Activated naive CD8-positive, alpha-beta T cell treated with anti-CD3 and anti-CD28 coated beads for 36 hours (primary cell): Measurements from ENCODE around the gene YWHAG. TPM values are rescaled to one million over a fixed set of nuclear protein-coding genes. Genes with fewer than 3 reads are reported as not detected.
"Not testable (repeated sequence)": the region's sequence is repeated elsewhere in the genome, so short reads cannot be mapped to it uniquely, and the experiment has no call there.

ENCODE experiments used
- DNase-seq: peaks from one replicate; pipeline ENCODE4 v3.0.0; 2021
- H3K27ac Mint-ChIP-seq: one replicate; pipeline ENCODE4 v1.8.0; 2022; ENCODE audit warnings: mild to moderate bottlenecking, moderate library complexity, mixed read lengths
- H3K27me3 Mint-ChIP-seq: one replicate; pipeline ENCODE4 v1.8.0; 2022; ENCODE audit warnings: mild to moderate bottlenecking, mixed read lengths
- H3K36me3 Mint-ChIP-seq: one replicate; pipeline ENCODE4 v1.8.0; 2021; ENCODE audit warnings: mild to moderate bottlenecking, mixed read lengths
- H3K4me1 Mint-ChIP-seq: one replicate; pipeline ENCODE4 v1.8.0; 2021; ENCODE audit warnings: mixed read lengths
- H3K4me3 Mint-ChIP-seq: one replicate; pipeline ENCODE4 v1.8.0; 2022; ENCODE audit warnings: mild to moderate bottlenecking, moderate library complexity, mixed read lengths
- H3K9me3 Mint-ChIP-seq: one replicate; pipeline ENCODE4 v1.8.0; 2022; ENCODE audit warnings: mixed read lengths
- total RNA-seq, 2 experiments: library from RNA; stranded (reverse); gene quantifications; one replicate each; pipeline ENCODE4 v1.2.3, GENCODE V29; 2021

Gene YWHAG
- total RNA-seq, 2 experiments from 2014 or later: 155 to 157 TPM

DNA sequence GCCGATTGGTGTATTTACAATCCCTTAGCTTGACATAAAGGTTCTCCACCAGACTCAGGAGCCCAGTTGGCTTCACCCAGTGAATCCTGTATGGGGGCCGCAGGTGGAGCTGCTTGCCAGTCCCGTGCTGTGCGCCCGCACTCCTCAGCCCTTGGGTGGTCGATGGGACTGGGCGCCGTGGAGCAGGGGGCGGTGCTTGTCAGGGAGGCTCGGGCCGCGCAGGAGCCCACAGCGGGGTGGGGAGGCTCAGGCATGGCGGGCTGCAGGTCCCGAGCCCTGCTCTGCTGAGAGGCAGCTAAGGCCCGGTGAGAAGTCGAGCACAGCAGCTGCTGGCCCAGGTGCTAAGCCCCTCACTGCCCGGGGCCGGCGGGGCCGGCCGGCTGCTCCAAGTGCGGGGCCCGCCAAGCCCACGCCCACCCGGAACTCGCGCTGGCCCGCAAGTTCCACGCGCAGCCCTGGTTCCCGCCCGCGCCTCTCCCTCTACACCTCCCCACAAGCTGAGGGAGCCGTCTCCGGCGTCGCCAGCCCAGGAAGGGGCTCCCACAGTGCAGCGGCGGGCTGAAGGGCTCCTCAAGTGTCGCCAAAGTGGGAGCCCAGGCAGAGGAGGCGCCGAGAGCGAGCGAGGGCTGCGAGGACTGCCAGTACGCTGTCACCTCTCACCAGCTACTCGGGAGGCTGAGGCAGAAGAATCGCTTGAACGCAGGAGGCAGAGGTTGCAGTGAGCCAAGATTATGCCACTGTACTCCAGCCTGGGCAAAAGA, 49.3 kb downstream of the YWHAG start:
- H3K27me3 Mint-ChIP-seq, H3K9me3 Mint-ChIP-seq, H3K4me3 Mint-ChIP-seq, H3K36me3 Mint-ChIP-seq, H3K27ac Mint-ChIP-seq, H3K4me1 Mint-ChIP-seq, DNase-seq: not testable (repeated sequence)

DNA sequence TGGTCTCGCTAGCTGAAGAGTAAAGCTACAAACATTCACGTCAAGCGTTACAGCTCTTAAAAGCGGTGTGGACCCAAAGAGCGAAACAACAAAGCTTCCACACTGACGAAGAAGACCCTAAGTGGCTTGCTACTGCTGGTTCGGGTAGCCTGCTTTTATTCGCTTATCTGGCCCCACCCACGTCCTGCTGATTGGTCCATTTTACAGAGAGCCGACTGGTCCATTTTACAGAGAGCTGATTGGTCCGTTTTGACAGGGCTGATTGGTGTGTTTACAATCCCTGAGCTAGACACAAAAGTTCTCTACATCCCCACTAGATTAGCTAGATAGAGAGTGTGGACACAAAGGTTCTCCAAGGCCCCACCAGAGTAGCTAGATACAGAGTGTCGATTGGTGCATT, 49.9 kb downstream of the YWHAG start:
- not testable (repeated sequence) for H3K9me3 Mint-ChIP-seq, H3K36me3 Mint-ChIP-seq, H3K27ac Mint-ChIP-seq, H3K27me3 Mint-ChIP-seq, DNase-seq, H3K4me3 Mint-ChIP-seq, H3K4me1 Mint-ChIP-seq

DNA sequence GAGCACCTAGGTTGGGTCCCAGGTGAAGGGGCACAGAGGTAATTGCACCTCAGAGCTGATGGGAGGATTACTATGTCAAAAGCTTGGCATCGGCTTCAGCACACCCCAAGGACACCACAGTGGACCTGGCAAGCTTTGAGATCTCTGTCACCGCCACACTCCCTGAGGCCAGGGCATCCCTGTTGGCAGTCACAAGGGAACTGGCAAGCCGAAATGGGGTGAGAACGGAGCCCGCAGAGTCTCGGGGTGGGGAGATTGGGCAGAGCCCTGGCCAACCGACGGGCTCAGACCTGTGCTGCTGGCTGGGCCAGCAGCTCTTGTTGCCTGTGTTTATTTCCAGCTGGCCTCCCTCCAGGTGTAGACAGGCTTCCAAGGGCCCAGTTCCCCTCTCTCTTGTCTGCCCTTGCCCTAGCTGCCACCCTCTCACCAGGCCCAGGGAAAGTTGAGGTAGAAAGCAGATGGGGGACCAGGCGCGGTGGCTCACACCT, 53.9 kb downstream of the YWHAG start:
- no peak for DNase-seq
- Mint-ChIP-seq H3K9me3 (no peaks in the 10 kb centered on the region), H3K4me1 (peaks cover 16% of the 10 kb centered on the region), H3K27me3 (peaks cover 9% of the 10 kb centered on the region), H3K27ac (no peak overlapping the region), H3K4me3 (no peak overlapping the region), H3K36me3 (peaks cover 6% of the 10 kb centered on the region)

GRCh38 chr7:76303202-76304147, 55.3 kb downstream of the YWHAG start:
- Mint-ChIP-seq H3K4me3 (peak overlapping the region; percentile 90), H3K27ac (peak overlapping the region; percentile 89), H3K9me3 (no peaks in the 10 kb centered on the region), H3K4me1 (peaks cover 16% of the 10 kb centered on the region), H3K27me3 (peaks cover 9% of the 10 kb centered on the region), H3K36me3 (peaks cover 6% of the 10 kb centered on the region)
- peak; percentile 72 for DNase-seq

DNA sequence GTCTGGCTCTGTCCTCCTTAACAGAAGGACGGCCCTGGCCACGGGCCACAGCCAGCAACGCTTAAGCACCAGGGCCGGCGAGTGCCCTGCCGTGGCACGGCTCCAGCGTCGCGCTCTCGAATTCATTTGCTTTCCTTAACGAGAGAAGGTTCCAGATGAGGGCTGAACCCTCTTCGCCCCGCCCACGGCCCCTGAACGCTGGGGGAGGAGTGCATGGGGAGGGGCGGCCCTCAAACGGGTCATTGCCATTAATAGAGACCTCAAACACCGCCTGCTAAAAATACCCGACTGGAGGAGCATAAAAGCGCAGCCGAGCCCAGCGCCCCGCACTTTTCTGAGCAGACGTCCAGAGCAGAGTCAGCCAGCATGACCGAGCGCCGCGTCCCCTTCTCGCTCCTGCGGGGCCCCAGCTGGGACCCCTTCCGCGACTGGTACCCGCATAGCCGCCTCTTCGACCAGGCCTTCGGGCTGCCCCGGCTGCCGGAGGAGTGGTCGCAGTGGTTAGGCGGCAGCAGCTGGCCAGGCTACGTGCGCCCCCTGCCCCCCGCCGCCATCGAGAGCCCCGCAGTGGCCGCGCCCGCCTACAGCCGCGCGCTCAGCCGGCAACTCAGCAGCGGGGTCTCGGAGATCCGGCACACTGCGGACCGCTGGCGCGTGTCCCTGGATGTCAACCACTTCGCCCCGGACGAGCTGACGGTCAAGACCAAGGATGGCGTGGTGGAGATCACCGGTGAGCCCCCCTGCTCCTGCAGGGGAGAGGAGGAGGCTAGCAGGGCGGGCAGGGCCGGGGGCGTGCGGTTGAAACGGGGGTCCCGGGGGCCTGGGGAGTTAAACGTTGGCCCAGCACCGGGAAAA, 56.2 kb downstream of the YWHAG start, which contains the start of gene HSPB1:
HSPB1 (plus strand) TSS at position 327 of the 855 bp plus-strand sequence; CDS start at position 367, 40 bp downstream.
- peak within 1 kb of the TSS; percentile 89 for H3K27ac Mint-ChIP-seq
- H3K27me3 Mint-ChIP-seq: peaks cover 9% of the 10 kb centered on the region
- peak; percentile 38 for DNase-seq
- no peaks in the 10 kb centered on the region for H3K9me3 Mint-ChIP-seq
- peaks cover 16% of the 10 kb centered on the region for H3K4me1 Mint-ChIP-seq
- H3K36me3 Mint-ChIP-seq: peaks cover 6% of the 10 kb centered on the region
- H3K4me3 Mint-ChIP-seq: peak within 1 kb of the TSS; percentile 90

DNA sequence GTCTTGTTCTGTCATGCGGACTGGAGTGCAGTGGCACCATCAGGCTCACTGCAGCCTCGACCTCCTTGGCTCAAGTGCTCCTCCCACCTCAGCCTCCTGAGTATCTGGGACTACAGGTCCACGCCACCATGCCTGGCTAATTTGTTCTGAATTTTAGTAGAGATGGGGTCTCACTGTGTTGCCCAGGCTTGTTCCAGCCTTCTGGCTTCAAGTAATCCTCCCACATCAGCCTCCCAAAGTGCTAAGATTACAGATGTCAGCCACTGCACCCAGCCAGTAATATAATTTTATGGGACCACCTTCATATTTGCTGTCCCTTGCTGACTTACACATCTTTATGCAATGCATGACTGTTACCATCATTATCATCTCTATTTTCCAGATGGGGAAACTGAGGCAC, 57.8 kb downstream of the YWHAG start:
- Mint-ChIP-seq H3K27ac (no peak overlapping the region), H3K9me3 (no peaks in the 10 kb centered on the region), H3K36me3 (peaks cover 6% of the 10 kb centered on the region), H3K27me3 (peaks cover 9% of the 10 kb centered on the region), H3K4me1 (peaks cover 16% of the 10 kb centered on the region), H3K4me3 (no peak overlapping the region)
- DNase-seq: no peak

DNA sequence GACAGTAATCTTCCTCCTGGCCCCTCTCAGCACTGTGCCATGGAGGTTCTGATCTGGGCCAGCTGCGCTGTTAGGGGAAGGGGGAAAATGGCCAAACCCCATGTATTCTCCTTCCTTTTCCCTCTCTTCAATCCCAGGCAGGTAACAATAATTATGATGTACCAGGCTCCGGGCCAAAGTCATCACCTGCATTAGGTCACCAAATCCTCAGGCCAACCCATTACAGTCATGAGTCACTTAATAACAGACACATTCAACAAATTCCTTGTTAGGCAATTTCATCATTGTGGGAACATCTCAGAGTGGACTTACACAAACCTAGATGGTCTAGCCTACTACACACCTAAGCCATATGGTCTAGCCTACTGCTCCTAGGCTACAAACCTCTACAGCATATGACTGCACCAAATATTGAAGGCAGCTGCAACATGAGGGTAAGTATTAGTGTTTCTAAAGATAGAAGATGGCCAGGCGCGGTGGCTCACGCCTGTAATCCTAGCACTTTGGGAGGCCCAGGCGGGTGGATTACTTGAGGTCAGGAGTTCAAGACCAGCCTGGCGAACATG, 58.5 kb downstream of the YWHAG start:
- Mint-ChIP-seq H3K4me1 (peaks cover 16% of the 10 kb centered on the region), H3K27ac (no peak overlapping the region), H3K9me3 (no peaks in the 10 kb centered on the region), H3K27me3 (peaks cover 9% of the 10 kb centered on the region), H3K36me3 (peaks cover 6% of the 10 kb centered on the region), H3K4me3 (no peak overlapping the region)
- no peak for DNase-seq

- Mint-ChIP-seq H3K4me1 (peaks cover 3% of the 10 kb centered on the region), H3K4me3 (no peak overlapping the region), H3K27me3 (peaks cover 2% of the 10 kb centered on the region), H3K9me3 (no peaks in the 10 kb centered on the region), H3K36me3 (no peaks in the 10 kb centered on the region), H3K27ac (no peak overlapping the region)
- DNase-seq: no peak
Observed at GRCh38 chr7:76296743-76297740, 61.7 kb downstream of the YWHAG start.

GRCh38 chr7:76294344-76295024, 64.3 kb downstream of the YWHAG start:
- H3K4me3 Mint-ChIP-seq: no peak overlapping the region
- no peaks in the 10 kb centered on the region for H3K27me3 Mint-ChIP-seq
- no peaks in the 10 kb centered on the region for H3K9me3 Mint-ChIP-seq
- H3K4me1 Mint-ChIP-seq: peaks cover 11% of the 10 kb centered on the region
- H3K36me3 Mint-ChIP-seq: no peaks in the 10 kb centered on the region
- no peak overlapping the region for H3K27ac Mint-ChIP-seq
- no peak for DNase-seq

DNA sequence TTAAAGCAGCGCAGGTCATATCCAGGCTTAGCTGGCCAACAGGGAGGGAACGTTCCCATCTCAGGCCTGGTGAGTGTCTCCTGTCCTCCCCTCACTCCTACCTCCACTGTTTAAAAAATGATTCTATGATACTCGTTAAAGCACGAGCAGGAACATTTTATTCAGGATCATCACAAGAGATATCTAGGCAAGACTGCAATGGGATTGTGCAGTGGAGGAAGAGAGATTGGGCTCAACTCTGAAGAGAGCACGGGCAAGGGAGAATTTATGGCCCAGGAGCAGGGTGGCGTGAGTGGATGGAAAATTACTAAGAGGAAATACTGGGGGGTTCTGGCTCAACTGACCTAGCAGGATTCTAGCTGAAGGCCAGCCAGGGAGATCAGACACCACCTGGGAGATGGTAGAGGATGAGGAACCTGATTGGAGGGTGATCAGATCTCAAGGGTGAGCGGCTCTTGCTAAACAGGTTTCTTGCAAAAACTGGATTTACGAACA, 65.3 kb downstream of the YWHAG start:
- no peaks in the 10 kb centered on the region for H3K9me3 Mint-ChIP-seq
- H3K27me3 Mint-ChIP-seq: no peaks in the 10 kb centered on the region
- no peak overlapping the region for H3K27ac Mint-ChIP-seq
- H3K4me1 Mint-ChIP-seq: peaks cover 11% of the 10 kb centered on the region
- H3K4me3 Mint-ChIP-seq: no peak overlapping the region
- no peaks in the 10 kb centered on the region for H3K36me3 Mint-ChIP-seq
- no peak for DNase-seq

- H3K27me3 Mint-ChIP-seq, H3K4me3 Mint-ChIP-seq, H3K27ac Mint-ChIP-seq, H3K9me3 Mint-ChIP-seq, DNase-seq, H3K36me3 Mint-ChIP-seq: not testable (repeated sequence)
- H3K4me1 Mint-ChIP-seq: peaks cover 11% of the 10 kb centered on the region
Observed at GRCh38 chr7:76292911-76293310, 65.9 kb downstream of the YWHAG start.

GRCh38 chr7:76292213-76292573, 66.6 kb downstream of the YWHAG start:
- H3K9me3 Mint-ChIP-seq: no peaks in the 10 kb centered on the region
- DNase-seq: no peak
- no peak overlapping the region for H3K27ac Mint-ChIP-seq
- no peaks in the 10 kb centered on the region for H3K36me3 Mint-ChIP-seq
- H3K27me3 Mint-ChIP-seq: no peaks in the 10 kb centered on the region
- peaks cover 11% of the 10 kb centered on the region for H3K4me1 Mint-ChIP-seq
- H3K4me3 Mint-ChIP-seq: peak overlapping the region; percentile 22
